Calu3 (cell line): ENCODE measurements around the gene CYTL1. TPM values are rescaled to one million over a fixed set of nuclear protein-coding genes. Genes with fewer than 3 reads are reported as not detected.

Source experiments
- BruUV-seq: library from RNA; stranded (reverse); fragments of 400-500 nt; replicated peaks from 2 replicates; lab custom pipeline; 2021; lab: Mats Ljungman, UMichigan
- CTCF ChIA-PET: fragments of 300-600 bp; sonication (Branson Sonifier 250); formaldehyde crosslinking; loops from one replicate; lab custom pipeline; 2022; ENCODE audit warnings: antibody characterized with exemption; lab: Charles Lee
- DNase-seq: peaks from one replicate; pipeline ENCODE4 v3.0.0; 2022
- H3K27ac Mint-ChIP-seq: one replicate; pipeline ENCODE4 v1.8.0; 2022; ENCODE audit warnings: mixed read lengths; ENCODE audit not compliant: unreplicated experiment
- H3K27me3 Mint-ChIP-seq: one replicate; pipeline ENCODE4 v1.8.0; 2022; ENCODE audit warnings: mixed read lengths; ENCODE audit not compliant: unreplicated experiment
- H3K36me3 Mint-ChIP-seq: one replicate; pipeline ENCODE4 v1.8.0; 2022; ENCODE audit warnings: mild to moderate bottlenecking, moderate library complexity, mixed read lengths; ENCODE audit not compliant: insufficient read depth, unreplicated experiment
- H3K4me1 Mint-ChIP-seq: one replicate; pipeline ENCODE4 v1.8.0; 2022; ENCODE audit warnings: mild to moderate bottlenecking, low read depth, mixed read lengths; ENCODE audit not compliant: unreplicated experiment
- H3K4me3 Mint-ChIP-seq: one replicate; pipeline ENCODE4 v1.8.0; 2022; ENCODE audit warnings: mild to moderate bottlenecking, low read depth, moderate library complexity, mixed read lengths; ENCODE audit not compliant: unreplicated experiment
- H3K9me3 Mint-ChIP-seq: one replicate; pipeline ENCODE4 v1.8.0; 2022; ENCODE audit warnings: low read depth, mixed read lengths; ENCODE audit not compliant: unreplicated experiment
- intact Hi-C: fragments of 100-400 bp; cut with micrococcal nuclease; formaldehyde crosslinking; loops from one replicate; pipeline ENCODE4 v1.10.0; 2022; ENCODE audit not compliant: unreplicated experiment
- total RNA-seq: library from RNA; stranded (reverse); gene quantifications from 2 replicates; pipeline ENCODE4 v1.2.3, GENCODE V29; 2022
- TF ChIP-seq, protein P1 (sequence below): fragments of 200-600 bp; IDR thresholded peaks from one replicate; pipeline ENCODE4 v1.8.0; 2022; ENCODE audit warnings: antibody characterized with exemption; ENCODE audit not compliant: unreplicated experiment

CYTL1 gene
- total RNA-seq, 1 experiment from 2014 or later = not detected

DNA sequence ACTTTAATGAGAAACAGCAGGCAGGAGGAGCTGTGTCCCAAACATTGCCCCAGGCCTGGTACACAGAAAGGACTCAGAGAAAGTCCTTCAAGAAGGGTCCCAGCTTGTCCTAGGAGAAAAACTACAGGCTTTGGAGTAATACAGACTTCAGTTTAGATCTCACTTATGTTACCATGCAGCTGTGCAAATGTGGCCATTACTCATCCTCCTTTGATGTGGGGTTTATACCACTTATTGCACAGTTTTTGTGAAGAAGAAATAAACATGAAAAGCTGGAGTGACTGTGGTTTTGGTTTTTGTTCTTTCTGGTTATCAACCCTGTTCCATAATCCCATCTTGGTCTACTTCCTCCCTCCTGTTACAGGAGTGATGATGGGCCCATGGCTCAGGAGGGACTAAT is 8.1 kb upstream of the CYTL1 start:
- BruUV-seq = no TSS peak
- Mint-ChIP-seq H3K9me3 (peaks cover 6% of the 10 kb centered on the region), H3K27ac (no peak overlapping the region), H3K4me1 (no peaks in the 10 kb centered on the region), H3K36me3 (no peaks in the 10 kb centered on the region), H3K27me3 (no peaks in the 10 kb centered on the region), H3K4me3 (no peak overlapping the region)
- CTCF ChIA-PET = no interaction called here
- intact Hi-C loops = no loop called here
- TF ChIP-seq, protein P1, sequence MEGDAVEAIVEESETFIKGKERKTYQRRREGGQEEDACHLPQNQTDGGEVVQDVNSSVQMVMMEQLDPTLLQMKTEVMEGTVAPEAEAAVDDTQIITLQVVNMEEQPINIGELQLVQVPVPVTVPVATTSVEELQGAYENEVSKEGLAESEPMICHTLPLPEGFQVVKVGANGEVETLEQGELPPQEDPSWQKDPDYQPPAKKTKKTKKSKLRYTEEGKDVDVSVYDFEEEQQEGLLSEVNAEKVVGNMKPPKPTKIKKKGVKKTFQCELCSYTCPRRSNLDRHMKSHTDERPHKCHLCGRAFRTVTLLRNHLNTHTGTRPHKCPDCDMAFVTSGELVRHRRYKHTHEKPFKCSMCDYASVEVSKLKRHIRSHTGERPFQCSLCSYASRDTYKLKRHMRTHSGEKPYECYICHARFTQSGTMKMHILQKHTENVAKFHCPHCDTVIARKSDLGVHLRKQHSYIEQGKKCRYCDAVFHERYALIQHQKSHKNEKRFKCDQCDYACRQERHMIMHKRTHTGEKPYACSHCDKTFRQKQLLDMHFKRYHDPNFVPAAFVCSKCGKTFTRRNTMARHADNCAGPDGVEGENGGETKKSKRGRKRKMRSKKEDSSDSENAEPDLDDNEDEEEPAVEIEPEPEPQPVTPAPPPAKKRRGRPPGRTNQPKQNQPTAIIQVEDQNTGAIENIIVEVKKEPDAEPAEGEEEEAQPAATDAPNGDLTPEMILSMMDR = no peak
- no peak for DNase-seq

DNA sequence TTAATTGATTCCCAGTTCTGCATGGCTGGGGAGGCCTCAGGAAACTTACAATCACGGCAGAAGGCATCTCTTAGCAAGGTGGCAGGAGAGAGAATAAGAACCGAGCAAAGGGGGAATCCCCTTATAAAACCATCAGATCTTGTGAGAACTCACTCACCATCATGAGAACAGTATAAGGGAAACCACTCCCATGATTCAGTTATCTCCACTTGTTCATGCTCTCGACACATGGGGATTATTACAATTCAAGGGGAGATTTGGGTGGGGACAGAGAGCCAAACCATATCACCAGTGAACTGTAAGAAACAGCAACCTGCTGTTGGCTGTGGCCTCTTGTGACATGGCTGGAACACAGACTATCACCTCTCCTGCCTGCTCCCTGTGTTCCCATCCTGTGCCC is 7.1 kb upstream of the CYTL1 start:
- Mint-ChIP-seq H3K27ac (no peak overlapping the region), H3K36me3 (no peaks in the 10 kb centered on the region), H3K4me3 (no peak overlapping the region), H3K9me3 (peaks cover 6% of the 10 kb centered on the region), H3K4me1 (no peaks in the 10 kb centered on the region), H3K27me3 (no peaks in the 10 kb centered on the region)
- intact Hi-C loops = no loop called here
- DNase-seq = no peak
- CTCF ChIA-PET = no interaction called here
- no TSS peak for BruUV-seq
- TF ChIP-seq, protein P1 = no peak

DNA sequence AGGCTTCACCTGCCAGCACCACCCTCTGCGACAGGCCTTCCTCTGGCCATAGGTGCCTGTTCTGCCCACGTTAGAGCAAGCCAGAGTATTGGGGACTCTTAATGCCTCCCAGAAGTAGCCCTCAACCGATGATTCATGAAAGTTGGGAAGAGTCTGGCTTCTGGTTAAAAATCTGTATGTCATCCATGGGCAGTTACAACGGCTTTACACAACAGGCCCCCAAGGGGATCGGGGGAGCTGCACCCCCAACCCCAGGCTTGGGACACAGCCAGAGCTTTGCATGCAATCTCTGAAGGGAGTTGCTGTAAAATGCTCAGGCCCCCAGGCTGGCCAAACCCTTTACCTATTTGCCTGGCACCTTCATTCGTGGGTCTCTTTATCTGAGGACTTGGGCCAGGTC is 5.4 kb upstream of the CYTL1 start:
- DNase-seq = no peak
- intact Hi-C loops = no loop called here
- Mint-ChIP-seq H3K4me1 (no peaks in the 10 kb centered on the region), H3K27me3 (no peaks in the 10 kb centered on the region), H3K4me3 (no peak overlapping the region), H3K27ac (no peak overlapping the region), H3K9me3 (peaks cover 2% of the 10 kb centered on the region), H3K36me3 (no peaks in the 10 kb centered on the region)
- TF ChIP-seq, protein P1 = no peak
- no TSS peak for BruUV-seq
- CTCF ChIA-PET = no interaction called here

DNA sequence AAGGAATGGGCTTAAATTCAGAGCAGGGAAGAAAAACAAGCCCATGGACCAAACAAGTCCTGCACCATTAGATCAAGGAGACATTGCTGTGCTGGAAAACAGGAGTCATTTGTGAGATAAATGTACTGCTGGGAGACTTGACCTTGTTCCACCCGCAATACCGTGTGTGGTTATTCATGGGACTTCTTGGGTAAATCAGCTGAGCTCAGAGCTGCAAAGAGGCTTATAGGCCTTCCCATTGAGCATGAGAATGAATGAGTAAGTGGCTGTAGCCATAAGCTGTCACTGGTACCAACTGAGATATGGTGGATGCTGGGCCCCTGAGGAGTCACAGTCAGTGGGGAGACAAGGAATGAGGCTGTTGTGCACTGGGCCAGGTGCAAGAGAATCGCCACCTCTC is 2.3 kb upstream of the CYTL1 start:
- intact Hi-C loops = no loop called here
- Mint-ChIP-seq H3K9me3 (peaks cover 2% of the 10 kb centered on the region), H3K4me1 (no peaks in the 10 kb centered on the region), H3K27ac (no peak overlapping the region), H3K36me3 (no peaks in the 10 kb centered on the region), H3K4me3 (no peak overlapping the region), H3K27me3 (no peaks in the 10 kb centered on the region)
- BruUV-seq = no TSS peak
- no peak for DNase-seq
- TF ChIP-seq, protein P1 = no peak
- CTCF ChIA-PET = no interaction called here
